Sigmoid colon (tissue), 4 donors: Measurements from ENCODE around the gene PLXNA4.

Source experiments
- EP300 ChIP-seq, 4 donors: sonication (generic); formaldehyde crosslinking; IDR thresholded peaks; one replicate each; pipeline ENCODE4 v1.6.1; 2017; ENCODE audit warnings: antibody characterized with exemption in 4 of 4
- POLR2A ChIP-seq, 2 donors: fragments of 450-650 bp; IDR thresholded peaks; one replicate each; pipeline ENCODE4 v1.6.1; 2016; ENCODE audit warnings: antibody characterized with exemption in 2 of 2, mild to moderate bottlenecking in 2 of 2, moderate library complexity in 2 of 2
- TF ChIP-seq, protein P1 (sequence below), 4 experiments: fragments of 450-650 bp in 3 of 4; fragments of 200-600 bp in 1 of 4; IDR thresholded peaks; one replicate each; pipeline ENCODE4 v1.5.1; 2016 to 2019; ENCODE audit warnings: antibody characterized with exemption in 4 of 4, mild to moderate bottlenecking in 3 of 4, moderate library complexity in 2 of 4

DNA sequence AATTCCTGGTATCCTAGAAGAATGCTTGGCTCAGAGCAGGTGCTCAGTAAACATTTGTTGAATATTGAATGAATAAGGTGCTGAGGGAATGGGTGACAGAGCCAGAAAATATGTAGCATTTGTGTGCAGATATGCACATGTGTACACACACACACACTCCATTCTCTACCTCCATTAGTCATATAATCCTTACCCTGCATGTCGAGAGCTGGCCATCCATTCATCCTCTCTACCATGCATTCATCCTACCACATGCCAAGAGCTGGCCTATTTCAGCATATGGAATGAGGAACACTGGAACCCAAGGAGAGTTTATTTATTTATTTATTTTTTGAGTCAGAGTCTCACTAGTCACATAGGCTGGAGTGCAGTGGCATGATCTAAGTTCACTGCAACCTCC, 284.8 kb downstream of the PLXNA4 start:
- TF ChIP-seq, protein P1, sequence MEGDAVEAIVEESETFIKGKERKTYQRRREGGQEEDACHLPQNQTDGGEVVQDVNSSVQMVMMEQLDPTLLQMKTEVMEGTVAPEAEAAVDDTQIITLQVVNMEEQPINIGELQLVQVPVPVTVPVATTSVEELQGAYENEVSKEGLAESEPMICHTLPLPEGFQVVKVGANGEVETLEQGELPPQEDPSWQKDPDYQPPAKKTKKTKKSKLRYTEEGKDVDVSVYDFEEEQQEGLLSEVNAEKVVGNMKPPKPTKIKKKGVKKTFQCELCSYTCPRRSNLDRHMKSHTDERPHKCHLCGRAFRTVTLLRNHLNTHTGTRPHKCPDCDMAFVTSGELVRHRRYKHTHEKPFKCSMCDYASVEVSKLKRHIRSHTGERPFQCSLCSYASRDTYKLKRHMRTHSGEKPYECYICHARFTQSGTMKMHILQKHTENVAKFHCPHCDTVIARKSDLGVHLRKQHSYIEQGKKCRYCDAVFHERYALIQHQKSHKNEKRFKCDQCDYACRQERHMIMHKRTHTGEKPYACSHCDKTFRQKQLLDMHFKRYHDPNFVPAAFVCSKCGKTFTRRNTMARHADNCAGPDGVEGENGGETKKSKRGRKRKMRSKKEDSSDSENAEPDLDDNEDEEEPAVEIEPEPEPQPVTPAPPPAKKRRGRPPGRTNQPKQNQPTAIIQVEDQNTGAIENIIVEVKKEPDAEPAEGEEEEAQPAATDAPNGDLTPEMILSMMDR (IDR thresholded peaks at IDR 0.05) = no peak
- no peak for TF ChIP-seq EP300 (IDR thresholded peaks at IDR 0.05)
- TF ChIP-seq POLR2A (IDR thresholded peaks at IDR 0.05) = no peak
